ENCODE results near the gene RBM17. TPM values are rescaled to one million over a fixed set of nuclear protein-coding genes. Genes with fewer than 3 reads are reported as not detected.
"Not testable (repeated sequence)": the region's sequence is repeated elsewhere in the genome, so short reads cannot be mapped to it uniquely, and the experiment has no call there.

Gene RBM17, protein sequence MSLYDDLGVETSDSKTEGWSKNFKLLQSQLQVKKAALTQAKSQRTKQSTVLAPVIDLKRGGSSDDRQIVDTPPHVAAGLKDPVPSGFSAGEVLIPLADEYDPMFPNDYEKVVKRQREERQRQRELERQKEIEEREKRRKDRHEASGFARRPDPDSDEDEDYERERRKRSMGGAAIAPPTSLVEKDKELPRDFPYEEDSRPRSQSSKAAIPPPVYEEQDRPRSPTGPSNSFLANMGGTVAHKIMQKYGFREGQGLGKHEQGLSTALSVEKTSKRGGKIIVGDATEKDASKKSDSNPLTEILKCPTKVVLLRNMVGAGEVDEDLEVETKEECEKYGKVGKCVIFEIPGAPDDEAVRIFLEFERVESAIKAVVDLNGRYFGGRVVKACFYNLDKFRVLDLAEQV
- polyA plus RNA-seq (2012; ENCODE audit: missing spikeins): 95.0 TPM

DNA sequence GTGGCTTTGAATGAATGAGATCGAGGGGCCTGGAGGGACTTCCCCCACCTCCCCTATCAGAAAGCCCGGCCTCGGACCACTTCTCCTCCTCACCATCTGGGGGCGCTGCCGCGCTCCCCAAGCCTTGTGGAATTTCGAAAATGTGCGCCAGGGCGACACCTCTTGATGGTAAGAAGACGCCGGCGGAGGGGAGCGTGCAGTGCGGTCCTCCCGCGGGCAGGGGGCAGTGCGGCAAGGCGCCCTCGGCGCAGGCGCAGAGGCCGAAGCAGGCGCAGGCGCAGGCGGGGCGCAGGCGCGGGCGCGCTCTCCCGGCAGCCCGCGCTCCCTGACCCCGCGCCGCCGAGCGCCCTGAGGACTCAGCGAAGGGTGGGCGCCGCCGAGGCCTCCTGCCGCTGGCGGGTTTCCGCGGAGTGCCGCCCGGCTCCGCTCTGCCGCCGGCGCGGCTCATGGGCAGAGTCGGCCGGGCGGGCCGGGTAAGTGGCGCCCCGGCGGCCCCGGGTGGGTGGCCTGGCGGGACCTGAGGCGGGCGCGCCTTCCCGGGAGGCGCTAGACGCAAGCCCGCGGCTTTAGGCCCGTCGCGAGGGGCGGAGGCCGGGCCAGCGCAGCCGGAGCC lies at the start of gene RBM17:
RBM17 (plus strand) TSS at position 314 of the 613 bp plus-strand sequence. CDS start 8,032 bp downstream, outside the sequence.
- DNase-seq (ENCODE audit: insufficient read length) (peak; percentile 79), FAIRE-seq (peak; percentile 98)
- peak; percentile 57; the same call in 1 of the 2 replicates for TF ChIP-seq POLR2AphosphoS5 (IDR thresholded peaks at IDR 0.05; ENCODE audit: low read depth, low read length)
- peak; percentile 60; the same call in 1 of the 2 replicates for TF ChIP-seq TAF1 (IDR thresholded peaks at IDR 0.05; ENCODE audit: borderline replicate concordance, low read depth, low read length)
- TF ChIP-seq POLR2A (IDR thresholded peaks at IDR 0.05; ENCODE audit: low read depth, low read length): peak; percentile 81

DNA sequence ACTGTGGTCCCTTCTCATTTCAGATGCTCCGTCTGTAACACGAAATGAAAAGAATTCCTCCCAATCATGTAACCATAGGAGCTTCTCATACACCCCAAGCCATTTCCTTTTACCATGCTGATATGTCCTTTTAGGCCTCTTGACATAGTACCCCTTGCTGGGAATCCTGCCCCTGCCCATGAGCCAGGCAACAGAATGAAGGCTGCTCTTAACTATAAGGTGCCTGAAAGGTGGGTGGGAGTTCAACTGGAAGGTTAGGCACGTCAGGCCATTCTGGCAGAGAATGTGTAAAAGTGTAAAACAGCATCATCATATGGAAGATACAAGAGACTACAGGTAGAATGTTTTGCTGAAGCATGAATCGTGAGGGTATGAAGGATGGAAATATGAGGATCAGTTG lies 49.1 kb upstream of the RBM17 start:
- TF ChIP-seq POLR2A (IDR thresholded peaks at IDR 0.05; ENCODE audit: low read depth, low read length) (no peak), TAF1 (IDR thresholded peaks at IDR 0.05; ENCODE audit: borderline replicate concordance, low read depth, low read length) (no peak), POLR2AphosphoS5 (IDR thresholded peaks at IDR 0.05; ENCODE audit: low read depth, low read length) (no peak)
- FAIRE-seq: no peak
- DNase-seq (ENCODE audit: insufficient read length): no peak

DNA sequence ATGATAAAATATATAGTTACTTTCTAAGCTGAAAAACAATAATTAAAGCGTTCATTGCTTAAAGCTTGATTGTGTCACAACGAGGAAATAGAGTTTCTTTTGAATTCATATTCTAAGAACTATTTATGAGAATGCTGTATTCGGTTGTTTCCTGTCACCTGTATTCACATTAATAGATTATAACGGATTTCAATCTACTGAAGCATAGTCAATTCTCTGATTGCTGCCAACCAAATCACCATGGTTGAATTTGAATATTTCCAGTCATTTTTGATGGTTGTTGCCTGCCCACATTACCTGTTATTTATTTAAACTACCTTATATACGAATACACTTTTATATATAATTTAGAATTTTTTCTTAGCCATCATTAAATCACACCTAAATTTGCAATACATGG lies 48.6 kb upstream of the RBM17 start:
- FAIRE-seq: no peak
- TF ChIP-seq POLR2AphosphoS5 (IDR thresholded peaks at IDR 0.05; ENCODE audit: low read depth, low read length) (no peak), TAF1 (IDR thresholded peaks at IDR 0.05; ENCODE audit: borderline replicate concordance, low read depth, low read length) (no peak), POLR2A (IDR thresholded peaks at IDR 0.05; ENCODE audit: low read depth, low read length) (no peak)
- no peak for DNase-seq (ENCODE audit: insufficient read length)

DNA sequence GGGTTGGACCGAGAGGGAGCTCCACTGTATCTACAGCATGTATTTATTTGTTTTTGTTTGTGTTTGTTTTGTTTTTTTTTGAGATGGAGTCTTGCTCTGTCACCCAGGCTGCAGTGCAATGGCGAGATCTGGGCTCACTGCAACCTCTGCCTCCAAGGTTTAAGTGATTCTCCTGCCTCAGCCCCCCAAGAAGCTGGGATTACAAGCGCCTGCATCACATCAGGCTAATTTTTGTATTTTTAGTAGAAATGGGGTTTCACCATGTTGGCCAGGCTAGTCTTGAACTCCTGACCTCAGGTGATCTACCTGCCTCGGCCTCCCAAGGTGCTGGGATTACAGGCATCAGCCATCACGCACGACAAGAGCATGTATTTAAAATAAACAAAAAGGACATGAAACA lies 45.5 kb upstream of the RBM17 start:
- DNase-seq (ENCODE audit: insufficient read length); FAIRE-seq: not testable (repeated sequence)

DNA sequence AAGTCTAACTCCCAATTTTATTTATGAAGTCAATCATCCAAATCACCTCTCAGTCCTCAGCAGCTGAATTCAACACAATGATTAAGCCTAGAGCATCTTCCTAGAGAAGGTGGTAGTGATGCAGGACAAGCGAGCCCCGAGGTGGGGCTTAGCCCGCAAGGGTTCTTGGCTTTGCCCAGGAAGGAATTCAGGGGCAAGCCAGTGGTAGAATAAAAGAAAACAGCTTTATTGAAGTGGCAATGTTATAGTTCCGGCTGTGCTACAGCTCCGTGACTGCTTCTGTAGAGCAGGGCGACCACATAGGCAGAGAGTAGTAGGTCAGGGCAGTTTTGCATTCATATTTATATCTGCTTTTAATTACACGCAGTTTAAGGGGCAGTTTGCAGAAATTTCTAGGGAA lies 44.8 kb upstream of the RBM17 start:
- DNase-seq (ENCODE audit: insufficient read length) (no peak), FAIRE-seq (no peak)
- TF ChIP-seq TAF1 (IDR thresholded peaks at IDR 0.05; ENCODE audit: borderline replicate concordance, low read depth, low read length) (no peak), POLR2AphosphoS5 (IDR thresholded peaks at IDR 0.05; ENCODE audit: low read depth, low read length) (no peak), POLR2A (IDR thresholded peaks at IDR 0.05; ENCODE audit: low read depth, low read length) (no peak)

DNA sequence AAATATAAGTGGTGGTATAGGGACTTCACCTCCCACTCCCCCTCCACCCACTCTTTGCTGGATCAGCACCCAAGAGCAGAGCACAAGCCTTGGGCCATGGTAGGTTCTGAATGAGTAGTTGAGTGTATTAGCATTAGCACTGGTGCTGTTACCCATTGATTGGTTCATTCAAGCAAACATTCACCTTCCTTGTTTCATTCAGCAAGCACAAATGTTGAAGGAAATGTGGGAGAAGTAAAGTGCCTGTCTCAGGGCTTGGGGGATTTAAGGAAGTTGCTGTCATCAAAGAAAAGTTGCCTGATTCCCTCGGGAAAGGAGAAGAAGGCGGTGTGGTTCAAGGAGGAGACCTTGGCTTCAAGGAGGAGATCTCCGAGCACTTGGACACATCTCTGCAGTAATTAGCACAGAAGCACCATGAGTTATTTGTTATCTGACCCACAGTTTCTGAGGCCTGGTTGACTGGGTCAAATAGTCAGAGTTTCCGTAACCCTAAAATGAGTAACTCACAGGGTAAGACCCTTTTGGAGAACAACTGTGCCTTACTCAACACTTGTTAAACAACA lies 44.0 kb upstream of the RBM17 start:
- no peak for TF ChIP-seq TAF1 (IDR thresholded peaks at IDR 0.05; ENCODE audit: borderline replicate concordance, low read depth, low read length)
- no peak; the same call in 1 of the 2 replicates for TF ChIP-seq POLR2AphosphoS5 (IDR thresholded peaks at IDR 0.05; ENCODE audit: low read depth, low read length)
- no peak for TF ChIP-seq POLR2A (IDR thresholded peaks at IDR 0.05; ENCODE audit: low read depth, low read length)
- DNase-seq (ENCODE audit: insufficient read length) (no peak), FAIRE-seq (peak; percentile 95)

DNA sequence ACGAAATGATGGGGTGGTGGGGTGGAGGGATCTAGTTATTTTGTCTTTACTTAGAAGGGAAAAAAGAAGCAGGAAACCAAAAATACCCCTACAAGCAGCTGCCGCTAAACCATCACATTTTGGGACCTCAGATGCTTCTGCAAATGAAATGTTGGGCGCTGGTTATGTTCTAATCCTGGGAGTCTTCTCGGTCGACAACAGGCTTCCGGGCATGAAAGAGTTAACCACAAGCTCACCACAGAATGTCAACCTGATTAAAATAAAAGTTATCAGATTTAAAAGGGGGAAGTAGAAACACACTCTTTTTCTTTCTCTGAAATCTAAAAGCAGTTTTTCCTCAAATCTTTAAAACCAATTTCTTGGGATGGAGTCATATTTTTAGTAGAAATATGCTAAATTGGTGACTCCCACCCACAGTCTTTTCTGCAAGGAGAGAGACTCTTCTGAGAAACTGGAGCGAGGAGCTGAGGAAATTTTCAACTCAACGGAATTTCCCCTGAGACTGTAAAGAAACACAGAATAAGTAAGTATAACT lies 43.5 kb upstream of the RBM17 start:
- no peak for TF ChIP-seq POLR2AphosphoS5 (IDR thresholded peaks at IDR 0.05; ENCODE audit: low read depth, low read length)
- no peak for TF ChIP-seq TAF1 (IDR thresholded peaks at IDR 0.05; ENCODE audit: borderline replicate concordance, low read depth, low read length)
- no peak for TF ChIP-seq POLR2A (IDR thresholded peaks at IDR 0.05; ENCODE audit: low read depth, low read length)
- FAIRE-seq: peak; percentile 74
- DNase-seq (ENCODE audit: insufficient read length): no peak

DNA sequence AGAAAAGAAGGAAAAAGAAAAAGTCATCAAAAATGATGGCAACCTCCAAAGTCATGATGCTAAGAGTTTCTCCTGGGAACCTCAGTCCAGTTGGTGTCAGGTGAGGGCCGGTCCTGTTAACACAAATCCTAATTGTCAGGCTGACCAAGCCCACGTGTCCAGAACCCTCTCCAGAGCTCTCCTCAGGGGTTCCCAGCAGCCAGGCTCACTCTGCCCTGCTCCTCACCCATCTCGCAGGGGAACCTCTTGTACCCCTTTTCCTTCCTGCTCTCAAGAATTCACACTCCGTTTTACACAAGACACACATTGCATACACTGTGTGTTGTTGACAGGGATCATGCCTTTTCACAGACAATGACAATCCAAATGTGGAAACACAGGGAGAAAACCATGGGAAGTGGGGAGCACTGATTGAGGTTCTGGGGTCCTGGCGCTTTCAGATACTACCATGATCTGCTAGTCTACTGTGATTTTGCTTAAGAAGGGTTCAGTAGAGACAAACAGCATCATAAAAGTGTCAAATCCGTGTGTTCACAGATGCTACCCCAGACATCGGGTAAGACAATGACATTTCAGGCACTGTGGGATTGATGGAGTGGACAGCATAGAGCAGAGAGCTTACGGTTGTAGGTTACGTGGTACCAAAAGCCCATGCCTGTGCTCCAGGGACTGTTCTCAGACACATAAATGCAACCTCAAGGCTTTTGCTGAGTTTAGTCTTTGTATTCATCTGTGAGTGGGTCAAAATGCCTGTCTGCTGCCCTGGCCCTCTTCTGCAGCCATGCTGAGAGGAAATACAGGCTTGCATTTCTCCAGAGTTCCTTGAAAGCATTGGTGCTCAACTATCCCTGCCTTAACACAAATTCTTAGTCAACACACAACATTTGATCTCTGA lies 42.7 kb upstream of the RBM17 start:
- no peak for TF ChIP-seq TAF1 (IDR thresholded peaks at IDR 0.05; ENCODE audit: borderline replicate concordance, low read depth, low read length)
- TF ChIP-seq POLR2A (IDR thresholded peaks at IDR 0.05; ENCODE audit: low read depth, low read length): no peak
- no peak for TF ChIP-seq POLR2AphosphoS5 (IDR thresholded peaks at IDR 0.05; ENCODE audit: low read depth, low read length)
- DNase-seq (ENCODE audit: insufficient read length) (no peak), FAIRE-seq (peak; percentile 61)

DNA sequence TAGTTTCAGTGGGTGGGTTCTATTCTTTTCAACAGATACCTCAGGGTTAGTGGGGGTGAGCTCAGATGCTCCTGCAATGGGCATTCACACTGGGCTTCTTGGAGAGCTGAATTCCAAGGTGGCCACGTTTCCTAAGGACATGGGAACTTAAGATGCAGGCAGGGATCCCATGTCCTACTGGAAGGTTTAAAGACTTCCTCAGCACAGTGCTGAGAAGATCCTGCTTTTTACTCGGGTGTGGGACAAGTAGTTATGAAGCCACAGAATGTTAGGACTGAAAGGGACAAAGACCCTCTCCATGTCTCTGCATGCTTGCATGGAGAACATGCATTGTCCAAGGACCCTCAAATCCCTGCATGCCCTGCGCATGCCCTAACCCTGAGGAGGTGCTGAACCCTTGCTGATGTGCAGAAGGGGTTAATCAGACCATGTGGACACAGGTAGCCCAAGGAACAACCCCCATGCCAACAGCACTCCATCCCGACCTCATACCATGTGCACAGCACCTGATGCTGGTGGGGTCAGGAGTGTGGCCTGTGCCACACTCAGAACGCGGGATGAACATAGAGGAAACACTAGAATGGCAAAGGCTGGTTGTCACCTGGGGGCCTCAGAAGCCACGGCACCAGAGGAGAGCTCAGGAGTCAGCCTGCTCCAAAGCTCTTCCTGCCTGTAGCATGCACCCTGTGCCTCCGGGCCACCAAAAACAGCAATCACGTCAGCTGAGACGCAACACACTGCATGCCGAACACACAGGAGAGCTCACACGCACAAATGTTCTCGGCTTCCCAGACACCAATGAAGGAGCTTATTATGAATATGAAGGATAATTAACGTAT lies 41.8 kb upstream of the RBM17 start:
- FAIRE-seq: peak; percentile 27
- no peak for TF ChIP-seq POLR2A (IDR thresholded peaks at IDR 0.05; ENCODE audit: low read depth, low read length)
- TF ChIP-seq POLR2AphosphoS5 (IDR thresholded peaks at IDR 0.05; ENCODE audit: low read depth, low read length): no peak
- no peak for TF ChIP-seq TAF1 (IDR thresholded peaks at IDR 0.05; ENCODE audit: borderline replicate concordance, low read depth, low read length)
- DNase-seq (ENCODE audit: insufficient read length): no peak

DNA sequence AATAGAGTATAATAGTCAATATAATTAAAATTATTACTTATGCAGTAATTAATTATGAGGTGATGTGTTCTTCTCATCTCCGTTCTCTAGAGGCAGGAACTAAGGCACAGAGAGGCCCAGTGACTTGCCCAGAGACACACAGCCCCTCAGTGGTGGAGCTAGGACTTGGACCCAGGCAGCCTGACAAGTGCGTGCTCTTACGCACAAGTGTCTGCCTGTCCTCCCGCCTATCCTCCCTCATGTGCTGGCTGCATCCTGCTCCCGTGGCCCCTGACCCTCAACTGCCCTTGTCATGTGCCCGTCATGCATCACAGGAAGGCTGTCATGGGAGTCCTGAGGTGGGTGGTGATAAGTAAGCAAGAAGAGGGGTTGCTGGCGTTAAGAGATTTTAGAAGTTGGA lies 41.0 kb upstream of the RBM17 start:
- FAIRE-seq: no peak
- no peak for DNase-seq (ENCODE audit: insufficient read length)
- TF ChIP-seq TAF1 (IDR thresholded peaks at IDR 0.05; ENCODE audit: borderline replicate concordance, low read depth, low read length) (no peak), POLR2AphosphoS5 (IDR thresholded peaks at IDR 0.05; ENCODE audit: low read depth, low read length) (no peak), POLR2A (IDR thresholded peaks at IDR 0.05; ENCODE audit: low read depth, low read length) (no peak)

Data from GM12892 (cell line).